ENCODE results near the gene PIEZO1. TPM values are rescaled to one million over a fixed set of nuclear protein-coding genes. Genes with fewer than 3 reads are reported as not detected.
A peak's percentile ranks its signal among the peaks of the same experiment; 100 is the strongest.

The PIEZO1 gene
- total and polyA plus RNA-seq, 9 of the 15 experiments (the other 6 are each of a cell fraction or from before 2014, with no cell fraction given): 3.6 to 432 (median 131) TPM

- TF ChIP-seq FOXP4 (CRISPR knock-in tag; IDR thresholded peaks at IDR 0.05; ENCODE audit: borderline replicate concordance) (peak; percentile 65; the same call in 1 of the 2 replicates), TBP (optimal IDR thresholded peaks at IDR 0.05; ENCODE audit: low read depth, low read length) (peak; percentile 49), KDM5B (IDR thresholded peaks at IDR 0.05; ENCODE audit: insufficient replicate concordance, low read depth, low read length) (peak; percentile 74), NONO (IDR thresholded peaks at IDR 0.05; ENCODE audit: low read depth in 2 of 2, low read length in 1 of 2) (peak in 1 of 2 experiments; percentile 84; a peak in 2 of 4 replicates), HNRNPUL1 (IDR thresholded peaks at IDR 0.05; ENCODE audit: low read length) (no peak), TAL1 (IDR thresholded peaks at IDR 0.05) (no peak), HNRNPH1 (optimal IDR thresholded peaks at IDR 0.05; ENCODE audit: low read depth, low read length) (no peak), SMARCC2 (IDR thresholded peaks at IDR 0.05; ENCODE audit: low read depth) (no peak), MAX (CRISPR knock-in tag; IDR thresholded peaks at IDR 0.05) (peak; percentile 95), NEUROD1 (IDR thresholded peaks at IDR 0.05; ENCODE audit: borderline replicate concordance, low read depth, low read length, partially characterized antibody) (peak; percentile 34), ZFX (CRISPR knock-in tag; IDR thresholded peaks at IDR 0.05) (peak; percentile 83), NKRF (IDR thresholded peaks at IDR 0.05; ENCODE audit: borderline replicate concordance) (peak; percentile 19; the same call in 1 of the 2 replicates), GATAD2B (IDR thresholded peaks at IDR 0.05; ENCODE audit: borderline replicate concordance) (peak; percentile 92), ZNF592 (IDR thresholded peaks at IDR 0.05) (no peak), BRF2 (IDR thresholded peaks at IDR 0.05; ENCODE audit: borderline replicate concordance, insufficient read depth, insufficient read length) (no peak), DPF2 (IDR thresholded peaks at IDR 0.05) (peak; percentile 59; the same call in 1 of the 2 replicates), MAFK (IDR thresholded peaks at IDR 0.05; ENCODE audit: low read length) (peak; percentile 85)
Measured at GRCh38 chr16:88811769-88812512, 26.9 kb upstream of the PIEZO1 start, which contains the start of gene APRT (continued).
